ENCODE data around the gene KSR2.

GRCh38 chr12:117861691-117862090, 107.1 kb downstream of the KSR2 start:
- no peak for TF ChIP-seq POLR2A (IDR thresholded peaks at IDR 0.05)
- no peak for TF ChIP-seq CTCF (IDR thresholded peaks at IDR 0.05)
- no peak for TF ChIP-seq POLR2AphosphoS5 (IDR thresholded peaks at IDR 0.05)
- TF ChIP-seq EP300 (IDR thresholded peaks at IDR 0.05) = no peak
